NCI-H526 treated with DMSO at 0.1 percent for 48 hours (cell line): ENCODE measurements around the gene PAGR1.
"Not testable (repeated sequence)": the region's sequence is repeated elsewhere in the genome, so short reads cannot be mapped to it uniquely, and the experiment has no call there.

Experiments used
- DNase-seq: peaks from one replicate; lab custom pipeline; 2025; lab: John Stamatoyannopoulos, UW

PAGR1 gene

GRCh38 chr16:29812754-29813643 lies 3.0 kb upstream of the PAGR1 start:
- DNase-seq, result no peak

GRCh38 chr16:29813644-29814562 lies 2.0 kb upstream of the PAGR1 start:
- no peak for DNase-seq

GRCh38 chr16:29814592-29814991 lies 1.4 kb upstream of the PAGR1 start:
- no peak for DNase-seq

- no peak for DNase-seq
Observed at GRCh38 chr16:29815032-29815721, 775 bp upstream of the PAGR1 start.

- peak; percentile 47 for DNase-seq
Observed at GRCh38 chr16:29816694-29817441, 916 bp downstream of the PAGR1 start.

- DNase-seq, result no peak
Observed at GRCh38 chr16:29818082-29818481, 2.1 kb downstream of the PAGR1 start.

- DNase-seq, result no peak
Observed at GRCh38 chr16:29819506-29819905, 3.6 kb downstream of the PAGR1 start.

- no peak for DNase-seq
Observed at GRCh38 chr16:29820271-29820701, 4.3 kb downstream of the PAGR1 start, which contains the start of gene MVP. MVP (plus strand) TSS chr16:29820462; CDS start chr16:29830550, 10,088 bp downstream.

- no peak for DNase-seq
Observed at GRCh38 chr16:29820730-29821642, 5.0 kb downstream of the PAGR1 start.

- no peak for DNase-seq
Observed at GRCh38 chr16:29821643-29822115, 5.7 kb downstream of the PAGR1 start.

GRCh38 chr16:29824589-29825144 lies 8.7 kb downstream of the PAGR1 start:
- DNase-seq, result no peak

GRCh38 chr16:29825145-29826044 lies 9.4 kb downstream of the PAGR1 start:
- DNase-seq, result no peak

GRCh38 chr16:29826342-29826695 lies 10.4 kb downstream of the PAGR1 start:
- DNase-seq, result no peak

- no peak for DNase-seq
Observed at GRCh38 chr16:29830774-29831173, 14.8 kb downstream of the PAGR1 start.

GRCh38 chr16:29831490-29831889 lies 15.5 kb downstream of the PAGR1 start:
- DNase-seq, result no peak

GRCh38 chr16:29833219-29833618 lies 17.3 kb downstream of the PAGR1 start:
- DNase-seq, result not testable (repeated sequence)

GRCh38 chr16:29834079-29834478 lies 18.1 kb downstream of the PAGR1 start:
- no peak for DNase-seq

GRCh38 chr16:29835926-29836325 lies 20.0 kb downstream of the PAGR1 start:
- DNase-seq, result no peak

GRCh38 chr16:29836623-29837022 lies 20.7 kb downstream of the PAGR1 start:
- no peak for DNase-seq
